NCI-H2081 treated with DMSO at 0.1 percent for 48 hours (cell line): ENCODE data around the gene SLC27A2.

Source experiments
- DNase-seq: peaks from one replicate; lab custom pipeline; 2025; lab: John Stamatoyannopoulos, UW

The SLC27A2 gene

DNA sequence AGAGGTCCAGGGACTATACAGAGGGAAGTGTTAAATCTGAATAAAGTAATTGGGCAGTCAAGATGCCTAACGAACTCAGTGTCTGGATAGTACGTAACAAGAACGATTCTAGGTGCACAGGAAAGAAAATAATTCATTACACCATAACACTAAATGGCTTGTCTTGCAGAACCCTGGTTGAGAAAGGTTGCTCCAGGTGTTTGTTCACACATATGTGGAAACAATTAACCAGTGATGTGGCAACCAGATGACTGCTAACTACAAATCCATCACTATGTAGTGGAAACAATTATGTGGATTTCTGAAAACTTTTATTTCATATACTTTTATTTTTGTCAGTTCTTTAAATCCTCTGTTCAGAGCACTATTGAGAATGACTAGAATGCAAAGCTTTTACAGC lies 93.9 kb downstream of the SLC27A2 start:
- no peak for DNase-seq

DNA sequence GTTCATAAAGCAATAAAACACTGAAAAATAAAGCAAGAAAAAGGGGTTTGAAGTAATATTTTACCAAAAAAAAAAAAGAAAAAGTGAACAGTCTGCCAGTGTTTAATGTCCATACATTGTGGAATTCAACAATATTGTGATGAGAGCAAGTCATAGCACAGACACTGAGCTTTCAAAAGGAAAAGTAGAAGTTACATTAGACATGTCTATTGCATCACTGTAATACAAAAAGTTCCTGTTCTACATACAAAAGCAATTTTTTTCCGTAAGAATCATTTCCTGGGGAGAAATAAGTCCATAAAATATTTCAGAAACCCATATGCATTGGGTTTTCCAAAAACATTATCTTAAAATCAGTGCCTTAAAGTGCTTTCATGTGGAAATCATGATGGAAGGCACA lies 95.4 kb downstream of the SLC27A2 start:
- no peak for DNase-seq

DNA sequence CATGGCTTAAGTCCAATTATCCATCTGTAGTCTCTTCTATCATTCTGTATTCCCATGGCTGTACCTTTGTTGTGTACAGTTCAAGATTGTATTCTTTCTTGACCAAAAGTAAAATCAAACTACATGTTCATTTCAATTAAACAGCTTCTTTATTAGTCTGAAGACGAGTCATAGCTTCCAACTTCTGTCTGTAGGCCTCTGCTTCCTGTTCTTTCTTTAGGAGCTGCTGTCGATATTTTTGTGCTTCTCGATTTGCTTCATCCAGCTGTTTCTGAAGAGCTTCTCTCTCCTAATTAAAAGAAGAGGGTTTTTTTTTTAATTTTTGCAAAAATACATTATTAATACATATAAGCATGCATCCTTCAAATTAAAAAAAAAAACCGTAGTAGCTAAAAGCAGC lies 96.5 kb downstream of the SLC27A2 start:
- DNase-seq: no peak

DNA sequence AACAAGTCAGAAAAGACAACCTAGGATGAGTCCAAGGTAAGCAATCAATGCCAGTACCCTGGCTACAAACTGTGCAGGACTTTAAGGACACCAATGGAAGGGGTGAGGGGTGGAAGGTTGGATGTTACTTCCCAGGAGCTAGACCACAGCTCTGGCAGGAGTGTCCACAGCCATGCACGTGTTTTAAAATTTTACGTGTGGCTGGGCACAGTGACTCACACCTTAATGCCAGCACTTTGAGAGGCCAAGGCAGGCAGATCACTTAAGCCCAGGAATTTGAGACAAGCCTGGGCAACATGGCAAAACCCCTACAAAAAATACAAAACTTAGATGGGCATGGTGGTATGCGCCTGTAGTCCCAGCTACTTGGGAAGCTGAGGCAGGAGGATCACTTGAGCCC lies 98.3 kb downstream of the SLC27A2 start:
- DNase-seq: no peak

DNA sequence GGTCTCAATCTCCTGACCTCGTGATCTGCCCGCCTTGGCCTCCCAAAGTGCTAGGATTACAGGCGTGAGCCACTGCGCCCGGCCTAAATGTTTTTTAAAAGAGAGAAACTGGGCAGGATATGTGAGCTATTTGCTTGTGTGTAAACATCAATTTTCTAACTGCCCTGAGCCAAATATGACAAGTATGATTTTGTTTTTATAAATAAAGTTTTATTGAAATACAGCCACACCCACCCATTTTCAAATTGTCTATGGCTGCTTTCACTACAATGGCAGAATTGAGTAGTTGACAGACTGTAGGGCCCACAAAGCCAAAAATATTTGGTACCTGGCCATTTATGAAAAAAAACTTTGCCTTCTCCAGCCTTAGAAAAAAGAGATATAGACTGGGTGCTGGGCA lies 99.4 kb downstream of the SLC27A2 start:
- DNase-seq: no peak
